Tibial artery (tissue), 4 donors: ENCODE measurements around the gene KCNAB2.

Source experiments
- DNase-seq, 2 donors: peaks; one replicate each; pipeline ENCODE4 v3.0.0-alpha.2; 2019
- H3K27ac ChIP-seq, 2 donors: fragments of 200-600 bp; sonication (generic) in 1 of 2; 1 replicate in 1 of 2; 2 replicates in 1 of 2; pipeline ENCODE4 v1.5.1; 2018 to 2019; ENCODE audit warnings: mild to moderate bottlenecking in 1 of 2
- H3K27me3 ChIP-seq, 2 donors: fragments of 200-600 bp; sonication (generic) in 1 of 2; one replicate each; pipeline versions ENCODE4 v1.5.1 to v1.6.0; 2016 to 2019
- H3K36me3 ChIP-seq, 3 donors: fragments of 200-600 bp; sonication (generic) in 2 of 3; one replicate each; pipeline ENCODE4 v1.5.1; 2016 to 2019; ENCODE audit warnings: mild to moderate bottlenecking in 2 of 3
- H3K4me1 ChIP-seq, 4 donors: fragments of 200-600 bp; sonication (generic) in 2 of 4; 1 replicate in 3 of 4; 2 replicates in 1 of 4; pipeline ENCODE4 v1.5.1; 2016 to 2019
- H3K4me3 ChIP-seq, 2 donors: fragments of 200-600 bp; sonication (generic) in 1 of 2; 1 replicate in 1 of 2; 2 replicates in 1 of 2; pipeline ENCODE4 v1.5.1; 2018 to 2019; ENCODE audit warnings: mild to moderate bottlenecking in 2 of 2
- H3K9me3 ChIP-seq, 3 donors: fragments of 200-600 bp; sonication (generic) in 1 of 3; one replicate each; pipeline ENCODE4 v1.5.1; 2016 to 2019
- CTCF ChIP-seq, 2 experiments: fragments of 200-600 bp in 1 of 2; fragments of 450-650 bp in 1 of 2; IDR thresholded peaks; one replicate each; pipeline ENCODE4 v1.5.1; 2017 to 2019; ENCODE audit warnings: antibody characterized with exemption in 2 of 2, mild to moderate bottlenecking in 1 of 2, moderate library complexity in 1 of 2
- intact Hi-C: fragments of 100-400 bp; cut with DNase I; formaldehyde crosslinking; loops from one replicate; pipeline ENCODE4 v1.15.0; 2023; ENCODE audit warnings: low total_unique reads

The KCNAB2 gene

GRCh38 chr1:6125366-6125765, 79.7 kb downstream of the KCNAB2 start:
- H3K27me3 ChIP-seq, result peaks cover 0 to 35% of the 10 kb centered on the region in 2 donors
- H3K36me3 ChIP-seq, result no peaks in the 10 kb centered on the region

DNA sequence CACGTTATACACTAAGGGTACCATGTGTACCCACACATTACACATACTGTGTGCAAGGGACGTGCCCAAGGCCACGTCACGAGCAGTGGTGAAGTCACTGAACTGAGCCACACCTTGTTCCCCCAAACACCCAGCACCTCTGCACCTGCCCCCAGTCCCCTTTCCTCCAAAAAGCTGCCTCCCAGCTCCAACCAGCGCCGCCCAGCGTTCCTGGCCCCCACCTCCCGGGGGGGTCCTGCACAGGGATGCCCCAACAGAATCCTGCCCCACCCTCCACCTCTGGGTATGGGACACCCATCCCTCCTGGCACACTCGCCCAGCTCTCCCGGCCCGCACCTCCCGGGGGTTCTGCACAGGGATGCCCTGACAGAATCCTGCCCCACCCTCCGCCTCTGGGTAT, 80.3 kb downstream of the KCNAB2 start:
- H3K4me3 ChIP-seq, result no peak overlapping the region
- DNase-seq, result no peak
- H3K36me3 ChIP-seq, result no peaks in the 10 kb centered on the region
- peaks cover 0 to 10% (median 5%) of the 10 kb centered on the region in 4 donors for H3K4me1 ChIP-seq
- TF ChIP-seq CTCF (IDR thresholded peaks at IDR 0.05), result no peak
- no peak overlapping the region for H3K27ac ChIP-seq
- intact Hi-C loops, result no loop called here
- H3K27me3 ChIP-seq, result peaks cover 0 to 35% of the 10 kb centered on the region in 2 donors
- no peaks in the 10 kb centered on the region for H3K9me3 ChIP-seq

More at GRCh38 chr1:6125366-6125765, 79.7 kb downstream of the KCNAB2 start:
- H3K4me1 ChIP-seq, result peaks cover 0 to 10% (median 5%) of the 10 kb centered on the region in 4 donors
- intact Hi-C loops, result no loop called here
- no peak for DNase-seq
- no peaks in the 10 kb centered on the region for H3K9me3 ChIP-seq
- no peak overlapping the region for H3K27ac ChIP-seq
- no peak for TF ChIP-seq CTCF (IDR thresholded peaks at IDR 0.05)
- no peak overlapping the region for H3K4me3 ChIP-seq

DNA sequence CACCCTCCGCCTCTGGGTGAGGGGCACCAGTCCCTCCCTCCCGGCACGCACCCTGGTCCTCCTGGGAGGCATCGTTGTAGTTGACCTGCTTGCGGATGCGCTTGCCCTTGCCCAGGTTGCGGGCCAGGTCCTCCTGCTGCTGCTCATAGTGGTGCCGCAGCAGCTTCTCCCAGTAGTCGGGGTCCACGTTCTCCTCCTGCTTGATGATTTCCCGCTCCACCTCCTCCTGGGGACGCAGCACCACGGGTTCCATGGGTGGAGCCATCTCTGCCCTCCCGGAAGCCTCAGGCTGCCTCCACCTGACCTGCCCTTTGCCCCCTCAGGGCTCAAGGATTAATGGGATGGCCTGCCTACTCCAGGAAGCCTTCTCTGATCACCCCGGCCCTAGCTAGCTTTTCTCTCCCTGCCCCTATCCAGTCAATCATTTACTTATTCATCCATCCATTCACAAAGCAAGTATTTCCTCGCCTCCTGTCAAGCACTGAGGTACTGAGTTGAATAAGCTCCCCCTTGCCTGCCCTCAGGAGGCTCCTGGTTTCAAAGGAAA, 80.9 kb downstream of the KCNAB2 start:
- Histone ChIP-seq H3K4me1 (peaks cover 0 to 10% (median 5%) of the 10 kb centered on the region in 4 donors), H3K9me3 (peaks cover 0 to 1% (median 0%) of the 10 kb centered on the region in 3 donors), H3K4me3 (no peak overlapping the region), H3K27ac (no peak overlapping the region), H3K27me3 (peaks cover 0 to 35% of the 10 kb centered on the region in 2 donors), H3K36me3 (no peaks in the 10 kb centered on the region)
- no peak for DNase-seq
- intact Hi-C loops, result no loop called here
- TF ChIP-seq CTCF (IDR thresholded peaks at IDR 0.05), result no peak

GRCh38 chr1:6127587-6128163, 82.0 kb downstream of the KCNAB2 start:
- no peak for TF ChIP-seq CTCF (IDR thresholded peaks at IDR 0.05)
- Histone ChIP-seq H3K36me3 (no peaks in the 10 kb centered on the region), H3K9me3 (peaks cover 0 to 7% (median 3%) of the 10 kb centered on the region in 3 donors), H3K27me3 (peaks cover 0 to 35% of the 10 kb centered on the region in 2 donors), H3K27ac (no peak overlapping the region), H3K4me3 (no peak overlapping the region), H3K4me1 (peaks cover 0 to 10% (median 5%) of the 10 kb centered on the region in 4 donors)
- intact Hi-C loops, result no loop called here
- DNase-seq, result peak in 1 of 2 donors; percentile 41

DNA sequence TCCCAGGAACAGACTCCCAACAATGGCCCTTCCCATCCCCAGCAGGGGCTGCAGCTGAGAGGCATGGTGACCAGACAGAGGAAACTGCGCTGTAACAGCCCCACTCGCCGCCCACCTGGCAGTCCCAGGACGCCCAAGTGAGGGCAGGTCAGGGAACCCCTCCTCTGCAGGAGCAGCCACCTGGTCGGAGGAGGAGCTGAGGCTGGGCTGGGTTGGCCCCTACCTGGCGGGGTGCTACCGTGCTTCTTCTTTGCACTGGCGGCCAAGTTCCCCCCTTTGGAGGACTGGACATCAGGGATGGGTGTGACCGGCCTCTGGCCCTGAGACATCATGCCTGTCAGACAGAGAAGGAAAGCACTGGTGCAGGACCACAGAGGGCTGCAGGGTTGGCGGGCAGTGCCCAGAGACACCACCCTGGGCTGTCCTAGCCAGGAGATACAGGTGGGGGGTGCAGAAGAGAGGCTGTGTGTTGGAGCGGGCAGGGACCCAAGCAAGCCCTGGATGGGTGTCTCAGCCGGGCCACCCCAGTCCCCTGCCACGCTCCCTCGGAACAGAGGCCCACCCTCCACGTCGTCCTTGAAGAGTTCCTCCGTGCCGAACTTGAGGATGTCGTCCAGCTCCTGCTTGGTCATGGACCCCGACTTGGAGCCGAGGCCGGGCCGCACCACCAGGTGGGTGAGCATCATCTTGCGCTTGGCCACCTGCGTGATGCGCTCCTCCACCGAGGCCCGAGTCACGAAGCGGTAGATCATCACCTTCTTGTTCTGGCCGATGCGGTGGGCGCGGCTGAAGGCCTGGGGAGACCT, 82.8 kb downstream of the KCNAB2 start:
- Histone ChIP-seq H3K27ac (no peak overlapping the region), H3K27me3 (peaks cover 0 to 38% of the 10 kb centered on the region in 2 donors), H3K36me3 (no peaks in the 10 kb centered on the region), H3K4me3 (no peak overlapping the region), H3K9me3 (peaks cover 0 to 7% (median 3%) of the 10 kb centered on the region in 3 donors), H3K4me1 (peaks cover 0 to 10% (median 5%) of the 10 kb centered on the region in 4 donors)
- no peak for DNase-seq
- intact Hi-C loops, result no loop called here
- TF ChIP-seq CTCF (IDR thresholded peaks at IDR 0.05), result no peak
